D721Med (cell line): ENCODE measurements around the gene SEMA7A.

ENCODE experiments used
- DNase-seq: peaks from one replicate; pipeline ENCODE4 v3.0.0; 2011; ENCODE audit warnings: low spot score; ENCODE audit not compliant: insufficient read length
- FAIRE-seq: peaks from 2 replicates; lab custom pipeline; 2011; peaks lifted over from hg19 to GRCh38; lab: Jason Lieb, UNC
- TF ChIP-seq, protein P1 (sequence below): IDR thresholded peaks from 2 replicates; pipeline ENCODE4 v1.5.1; 2012; ENCODE audit warnings: mild to moderate bottlenecking, control low read depth; ENCODE audit not compliant: insufficient read depth; ENCODE audit errors: missing control alignments

SEMA7A gene

DNA sequence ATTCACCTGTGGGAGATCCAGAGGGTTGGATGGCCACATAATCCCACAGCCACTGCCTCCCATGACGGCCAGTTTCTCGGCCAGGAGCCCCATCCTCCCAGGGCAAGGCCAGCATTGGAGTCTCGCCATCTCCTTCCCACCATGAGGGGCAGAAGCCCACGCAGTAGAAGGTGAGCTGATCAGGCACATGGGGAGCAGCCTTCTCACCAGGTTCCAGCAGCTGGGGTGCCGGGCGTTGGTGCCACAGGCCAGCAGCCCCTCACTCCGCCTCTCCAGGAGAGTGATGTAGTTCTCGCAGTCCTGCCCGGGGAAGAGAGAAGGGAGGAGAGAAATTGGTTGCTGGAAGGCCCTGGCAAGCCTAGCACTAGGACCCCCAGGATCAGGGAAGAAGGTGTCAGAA is 16.1 kb downstream of the SEMA7A start:
- FAIRE-seq, result no peak
- TF ChIP-seq, protein P1, sequence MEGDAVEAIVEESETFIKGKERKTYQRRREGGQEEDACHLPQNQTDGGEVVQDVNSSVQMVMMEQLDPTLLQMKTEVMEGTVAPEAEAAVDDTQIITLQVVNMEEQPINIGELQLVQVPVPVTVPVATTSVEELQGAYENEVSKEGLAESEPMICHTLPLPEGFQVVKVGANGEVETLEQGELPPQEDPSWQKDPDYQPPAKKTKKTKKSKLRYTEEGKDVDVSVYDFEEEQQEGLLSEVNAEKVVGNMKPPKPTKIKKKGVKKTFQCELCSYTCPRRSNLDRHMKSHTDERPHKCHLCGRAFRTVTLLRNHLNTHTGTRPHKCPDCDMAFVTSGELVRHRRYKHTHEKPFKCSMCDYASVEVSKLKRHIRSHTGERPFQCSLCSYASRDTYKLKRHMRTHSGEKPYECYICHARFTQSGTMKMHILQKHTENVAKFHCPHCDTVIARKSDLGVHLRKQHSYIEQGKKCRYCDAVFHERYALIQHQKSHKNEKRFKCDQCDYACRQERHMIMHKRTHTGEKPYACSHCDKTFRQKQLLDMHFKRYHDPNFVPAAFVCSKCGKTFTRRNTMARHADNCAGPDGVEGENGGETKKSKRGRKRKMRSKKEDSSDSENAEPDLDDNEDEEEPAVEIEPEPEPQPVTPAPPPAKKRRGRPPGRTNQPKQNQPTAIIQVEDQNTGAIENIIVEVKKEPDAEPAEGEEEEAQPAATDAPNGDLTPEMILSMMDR, result no peak

DNA sequence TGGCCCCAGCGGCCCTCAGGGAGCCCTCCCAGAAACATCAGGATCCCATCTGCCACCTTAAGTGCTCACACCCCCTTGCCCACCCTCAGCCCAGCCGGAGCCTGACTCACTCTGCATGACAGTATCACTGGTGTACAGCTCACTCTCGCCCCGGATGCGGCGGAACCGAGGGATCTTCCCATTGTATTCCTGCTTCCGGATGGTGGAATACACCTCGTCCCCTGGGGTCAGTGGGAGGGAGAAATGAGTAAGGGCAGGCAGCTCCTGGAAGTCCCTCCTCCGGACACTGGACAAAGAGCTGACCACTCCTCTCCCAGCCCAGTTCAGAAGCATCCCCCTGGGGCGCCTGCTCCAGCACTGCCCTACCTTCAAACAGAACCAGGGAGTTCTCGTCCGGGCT is 16.5 kb downstream of the SEMA7A start:
- no peak for DNase-seq

More for the DNA sequence above, 16.1 kb downstream of the SEMA7A start:
- no peak for DNase-seq

DNA sequence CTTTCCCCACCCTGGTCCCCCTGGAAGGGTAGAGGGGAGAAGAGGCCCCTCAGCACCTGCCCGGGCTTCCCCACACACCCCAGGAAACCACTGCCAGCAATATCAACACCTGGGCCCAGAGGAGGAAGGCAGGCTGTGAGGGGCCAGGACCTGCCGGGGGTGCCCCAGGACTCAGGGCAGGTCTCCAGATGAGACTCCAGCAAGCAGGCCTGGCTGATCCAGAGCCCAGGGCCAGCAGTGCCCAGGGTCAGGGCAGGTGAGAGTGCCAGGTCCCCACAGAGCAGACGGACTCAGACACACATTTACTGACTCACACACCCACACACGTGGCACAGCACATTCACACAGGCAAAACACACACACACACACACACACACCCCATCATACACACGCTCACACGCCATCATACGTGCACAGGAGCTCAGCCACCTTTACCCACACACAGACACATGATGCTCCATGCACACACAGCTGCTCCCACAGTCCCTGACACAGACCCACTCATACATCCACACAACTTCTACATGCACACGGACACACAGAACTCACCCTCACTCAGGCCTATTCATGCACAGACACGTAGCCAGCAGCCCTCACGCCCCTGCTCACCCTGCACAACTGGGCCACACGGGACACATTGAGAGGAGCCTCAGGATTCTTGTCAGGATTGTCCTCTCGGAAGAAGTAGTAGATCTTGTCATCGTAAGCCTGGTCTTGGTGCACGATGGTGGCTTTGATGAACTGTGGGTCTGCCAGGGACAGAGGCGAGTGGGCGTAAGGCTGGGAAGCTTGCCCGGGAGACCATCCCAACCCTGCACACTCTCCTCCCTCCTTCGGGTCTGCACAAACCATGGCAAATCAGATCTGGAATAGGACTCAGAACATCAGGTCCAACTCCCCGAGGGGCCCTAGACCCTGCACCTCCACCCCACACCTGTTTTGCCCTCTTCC is 17.5 kb downstream of the SEMA7A start:
- DNase-seq, result no peak
- FAIRE-seq, result no peak
- TF ChIP-seq, protein P1, result no peak

More for the DNA sequence above, 16.5 kb downstream of the SEMA7A start:
- FAIRE-seq, result no peak
- TF ChIP-seq, protein P1, result no peak

DNA sequence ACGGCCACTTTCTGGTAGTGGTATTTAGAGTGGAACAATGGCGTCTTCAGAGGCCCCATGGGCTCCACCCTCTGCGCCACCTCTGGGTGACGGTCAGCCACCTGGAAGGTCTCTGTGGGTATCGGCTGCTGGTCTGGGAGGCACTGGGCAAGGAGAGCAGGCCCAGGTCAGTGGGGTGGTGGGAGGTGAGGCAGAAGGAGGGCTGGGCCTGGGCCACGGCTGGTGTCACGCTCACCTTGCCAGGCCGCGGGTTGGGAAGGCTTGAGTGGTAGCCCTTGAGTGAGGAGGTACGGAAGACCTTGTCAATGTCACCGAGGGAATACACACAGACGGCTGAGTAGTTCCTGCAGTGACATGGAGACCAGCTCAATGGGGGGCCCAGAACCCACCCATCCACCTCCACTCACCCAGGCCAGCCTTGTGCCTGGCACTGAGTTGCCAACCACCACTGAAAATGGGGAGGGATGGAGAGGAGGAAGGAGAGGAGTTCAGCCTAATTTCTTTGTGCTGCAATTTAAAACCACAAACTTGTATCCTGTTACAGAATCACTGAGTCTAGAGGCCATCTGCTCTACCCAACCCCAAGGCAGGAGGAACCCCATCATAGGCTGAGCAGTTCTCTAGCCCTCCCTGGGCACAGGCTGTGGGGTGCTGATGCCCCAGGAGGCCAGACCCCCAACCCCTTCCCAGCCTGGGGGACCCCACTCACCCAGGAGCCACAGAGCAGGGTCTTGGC is 19.0 kb downstream of the SEMA7A start:
- FAIRE-seq (no peak), DNase-seq (no peak)
- TF ChIP-seq, protein P1, result no peak

DNA sequence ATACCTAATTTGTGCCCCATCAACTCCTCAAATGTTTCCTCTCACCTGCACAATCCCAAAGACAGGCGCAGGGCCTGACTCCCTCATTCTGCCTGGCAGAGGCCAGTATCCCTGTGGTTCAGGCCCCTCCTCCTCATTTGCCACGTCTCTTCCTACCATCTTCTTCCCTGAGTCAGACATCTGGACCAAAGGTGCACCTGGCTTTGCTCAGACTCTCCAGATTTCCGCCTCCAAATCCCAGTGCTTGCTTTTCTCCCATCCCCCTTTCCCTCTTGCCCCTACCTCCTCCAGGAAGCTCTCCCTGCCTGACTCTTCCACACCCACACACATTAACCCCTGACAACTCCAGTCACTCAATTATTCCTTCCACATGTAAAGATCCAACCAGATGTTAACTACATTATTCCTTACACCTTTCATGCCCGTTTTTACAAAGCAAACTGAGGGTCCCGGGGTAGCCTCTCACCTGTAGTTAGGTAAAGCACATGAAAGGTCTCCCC is 19.6 kb downstream of the SEMA7A start:
- FAIRE-seq (no peak), DNase-seq (no peak)
- TF ChIP-seq, protein P1, result no peak

DNA sequence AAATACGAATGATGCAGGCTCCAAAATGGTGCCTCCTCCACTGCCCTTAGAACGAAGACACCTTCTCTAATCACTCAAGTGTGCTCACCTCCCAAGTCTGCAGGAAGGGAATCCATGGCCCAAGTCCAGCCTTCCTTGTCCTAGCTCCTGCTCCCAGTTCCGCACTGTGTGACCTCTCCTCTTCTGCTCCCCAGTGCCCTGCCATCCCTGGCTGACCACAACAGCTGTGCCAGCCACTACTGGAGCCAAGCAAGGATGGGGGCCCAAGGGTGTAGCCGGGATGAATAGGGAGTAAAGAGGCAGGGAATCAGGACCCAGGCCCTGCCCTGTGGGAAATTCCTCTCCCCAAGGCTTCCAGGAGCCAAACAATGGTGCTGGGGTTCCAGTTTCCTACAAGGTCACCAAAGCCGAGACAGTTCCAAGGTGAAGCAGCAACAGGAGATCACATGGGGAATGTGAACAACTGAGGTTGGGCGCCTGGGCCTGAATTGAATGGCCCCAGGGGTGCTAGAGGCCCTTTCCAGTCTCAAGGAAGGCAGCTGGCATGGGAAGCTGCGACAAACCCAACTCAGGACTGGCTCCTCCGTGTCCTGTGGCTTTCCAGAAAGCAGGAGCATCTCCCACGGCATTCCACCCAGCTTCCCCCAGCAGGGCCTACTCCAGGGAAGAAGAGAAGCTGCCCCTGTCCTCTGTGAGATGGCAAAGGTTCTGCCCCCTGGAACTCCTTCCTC is 20.2 kb downstream of the SEMA7A start:
- TF ChIP-seq, protein P1, result no peak
- no peak for FAIRE-seq
- no peak for DNase-seq
